ENCODE data around the gene SWAP70. TPM values are rescaled to one million over a fixed set of nuclear protein-coding genes. Genes with fewer than 3 reads are reported as not detected.

SWAP70 gene
- total and polyA plus RNA-seq, 2 of the 13 experiments (the other 11 are each of a cell fraction or from before 2014, with no cell fraction given) = 4.6 to 8.7 TPM

- TF ChIP-seq ZNF883 (CRISPR knock-in tag; IDR thresholded peaks at IDR 0.05; ENCODE audit: not compliant biosample characterization) (no peak), CEBPB (IDR thresholded peaks at IDR 0.05; ENCODE audit: borderline replicate concordance, low read depth, low read length) (no peak), PHB2 (IDR thresholded peaks at IDR 0.05; ENCODE audit: partially characterized antibody) (no peak), RARA (CRISPR knock-in tag; IDR thresholded peaks at IDR 0.05) (peak; percentile 93), ZNF7 (CRISPR knock-in tag; IDR thresholded peaks at IDR 0.05) (no peak), CEBPZ (IDR thresholded peaks at IDR 0.05; ENCODE audit: low read length) (no peak), ZNF687 (CRISPR knock-in tag; IDR thresholded peaks at IDR 0.05) (peak; percentile 100), PAXIP1 (CRISPR knock-in tag; conservative IDR thresholded peaks at IDR 0.05) (peak; percentile 98), HDAC6 (IDR thresholded peaks at IDR 0.05; ENCODE audit: low read depth, low read length) (no peak), ZBTB1 (CRISPR knock-in tag; IDR thresholded peaks at IDR 0.05; ENCODE audit: borderline replicate concordance) (no peak), MEIS2 (CRISPR knock-in tag; IDR thresholded peaks at IDR 0.05) (peak; percentile 88), PLSCR1 (CRISPR knock-in tag; IDR thresholded peaks at IDR 0.05; ENCODE audit: borderline replicate concordance) (no peak; the same call in 1 of the 2 replicates), NR1H2 (CRISPR knock-in tag; IDR thresholded peaks at IDR 0.05; ENCODE audit: borderline replicate concordance, low read depth) (peak; percentile 59; the same call in 1 of the 2 replicates), CBFB (CRISPR knock-in tag; IDR thresholded peaks at IDR 0.05) (no peak), ISL2 (CRISPR knock-in tag; IDR thresholded peaks at IDR 0.05) (peak; percentile 63), ZNF230 (CRISPR knock-in tag; IDR thresholded peaks at IDR 0.05) (peak; percentile 57; the same call in 1 of the 2 replicates), GABPB1 (CRISPR knock-in tag; IDR thresholded peaks at IDR 0.05) (peak; percentile 65)
Measured at GRCh38 chr11:9765320-9766101, 101.6 kb downstream of the SWAP70 start (continued).
